Activated CD4-positive, alpha-beta T cell treated with anti-CD3 and anti-CD28 coated beads, Interleukin-2, amount 50 U/mL, for 1 hour (primary cell): ENCODE data around the gene USP47.

Source experiments
- DNase-seq: peaks from one replicate; pipeline ENCODE4 v3.0.0-alpha.2; 2020

Gene USP47

DNA sequence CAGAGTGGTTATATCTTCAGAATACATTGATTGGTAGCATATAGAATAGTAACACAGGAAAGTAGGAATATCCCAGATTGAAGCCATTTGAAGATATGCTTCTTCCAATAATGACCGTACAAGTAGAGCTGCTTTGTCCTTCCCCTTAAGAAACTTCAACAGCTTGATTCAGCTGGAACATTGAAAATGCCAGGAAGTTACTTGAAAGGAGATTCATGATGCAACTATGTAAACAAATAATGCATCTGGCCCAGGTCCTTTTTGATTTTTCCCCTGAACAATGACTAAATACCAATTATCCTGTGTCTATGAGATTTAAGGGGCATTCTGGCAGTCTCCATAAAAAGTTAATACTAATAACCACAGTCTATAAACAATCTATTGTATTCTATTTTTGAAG, 163.7 kb downstream of the USP47 start:
- no peak for DNase-seq

DNA sequence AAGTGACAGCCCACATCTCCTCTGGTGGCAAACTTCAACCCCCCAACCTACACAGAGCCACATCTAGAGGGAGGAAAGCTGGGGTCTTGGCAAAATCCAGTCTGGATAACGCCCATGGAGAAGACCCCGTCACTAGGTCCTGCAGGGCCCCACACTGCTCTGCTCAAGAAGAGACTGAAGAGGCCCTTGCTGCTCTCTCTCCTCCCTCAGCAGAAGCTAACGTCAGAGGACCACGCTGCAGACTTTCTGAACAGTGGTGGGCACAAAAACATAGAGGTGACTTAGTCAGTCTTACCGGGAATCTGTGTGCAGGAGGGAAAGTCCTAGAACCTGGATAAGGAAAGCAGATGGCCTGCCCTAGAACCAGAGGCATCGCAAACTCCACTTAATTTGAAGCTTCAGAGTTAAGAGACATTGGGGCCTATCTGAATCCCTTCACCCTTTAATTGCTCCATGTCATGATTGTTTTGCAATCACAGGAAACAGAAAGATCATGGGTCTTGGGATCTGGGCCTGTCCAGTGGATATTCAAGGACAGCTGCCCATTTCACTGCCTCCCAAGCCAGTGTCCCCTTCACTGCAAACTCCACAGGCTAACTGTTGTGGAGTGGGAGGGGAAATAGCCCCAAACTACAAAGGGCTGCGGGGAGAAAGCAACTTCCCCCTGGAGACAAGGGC, 164.9 kb downstream of the USP47 start:
- no peak for DNase-seq

DNA sequence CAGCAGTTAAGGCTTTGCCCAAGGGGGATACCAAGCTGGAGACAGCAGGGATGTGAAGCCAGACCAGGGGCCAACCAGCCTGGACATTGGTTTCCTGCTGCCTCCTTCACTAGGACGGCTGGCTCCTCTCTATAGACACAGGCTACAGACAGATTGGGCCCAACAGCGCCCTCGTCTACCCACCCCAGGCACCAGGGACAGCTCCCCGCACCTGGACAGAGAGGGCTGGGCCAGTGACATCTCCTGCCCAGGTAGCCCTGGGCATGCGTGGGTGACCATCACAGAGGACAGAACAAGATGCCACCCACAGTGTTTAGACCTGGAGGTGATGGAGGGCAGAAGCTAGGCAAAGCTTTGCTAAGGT, 165.4 kb downstream of the USP47 start:
- no peak for DNase-seq

DNA sequence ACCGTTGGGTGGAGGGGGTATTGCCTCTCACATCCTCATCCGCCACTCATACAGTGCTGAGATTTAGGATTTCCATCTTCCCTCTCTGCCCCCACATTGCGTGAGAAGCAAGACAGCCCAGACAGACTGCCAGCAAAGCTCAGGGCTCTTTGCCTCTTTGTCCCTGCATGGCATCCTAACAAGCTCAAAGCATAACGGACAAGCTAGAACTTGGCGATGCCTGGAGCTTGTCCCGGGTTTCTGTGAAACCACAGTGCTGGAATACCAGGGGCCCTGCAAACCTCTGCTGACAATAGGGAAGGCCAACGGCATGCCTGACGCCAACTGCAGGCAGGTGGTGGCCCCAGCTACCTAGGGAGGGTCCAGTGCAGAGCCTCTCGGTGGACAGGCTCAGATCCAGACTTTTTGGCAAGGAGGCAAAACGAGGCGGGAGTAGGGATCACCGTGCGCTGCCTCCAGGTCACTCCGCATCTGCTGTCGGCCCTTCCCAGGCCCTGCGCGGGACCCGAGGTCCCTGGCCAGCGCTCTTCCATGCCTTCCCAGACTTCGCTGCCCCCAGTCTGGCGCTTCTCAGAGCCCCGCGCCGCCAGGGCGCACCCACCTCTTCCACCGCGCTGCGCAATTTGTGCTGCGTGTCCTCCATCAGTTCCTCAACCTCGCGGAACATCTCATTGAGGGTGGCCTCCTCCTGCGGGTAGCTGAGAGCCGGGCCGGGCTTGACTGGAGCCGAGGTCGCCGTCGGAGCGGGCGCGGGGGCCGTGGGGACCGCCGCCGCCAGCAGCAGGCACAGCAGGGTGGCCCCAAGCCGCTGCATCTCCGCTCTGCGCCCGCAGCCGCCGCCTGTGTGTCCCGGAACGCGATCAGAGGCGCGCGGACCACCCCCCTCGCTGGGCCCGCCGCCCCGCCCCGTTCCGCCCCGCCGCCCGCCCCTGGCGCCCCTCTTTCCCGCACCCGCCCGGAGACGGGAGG, 166.3 kb downstream of the USP47 start, which contains the start of gene DKK3:
DKK3 (minus strand) TSS at position 858 of the 969 bp plus-strand sequence; CDS start at position 814, 44 bp downstream.
- DNase-seq = no peak
